K562 (cell line): Measurements from ENCODE around the gene KCNH2. TPM values are rescaled to one million over a fixed set of nuclear protein-coding genes. Genes with fewer than 3 reads are reported as not detected.
A peak's percentile ranks its signal among the peaks of the same experiment; 100 is the strongest.

Source experiments
- AFF4 ChIP-seq: sonication (generic); formaldehyde crosslinking; IDR thresholded peaks from 2 replicates; pipeline ENCODE4 v1.8.0; 2023; ENCODE audit warnings: mild to moderate bottlenecking, missing genetic modification reagents
- ATF6 ChIP-seq: sonication (generic); formaldehyde crosslinking; IDR thresholded peaks from 2 replicates; pipeline ENCODE4 v1.4.0; 2020; ENCODE audit warnings: mild to moderate bottlenecking, missing genetic modification reagents
- BMI1 ChIP-seq: fragments of 150-350 bp; IDR thresholded peaks from 2 replicates; pipeline ENCODE4 v1.6.1; 2014; ENCODE audit warnings: low read length
- CEBPB ChIP-seq: fragments of 450-650 bp; IDR thresholded peaks from 2 replicates; pipeline ENCODE4 v1.6.1; 2016; ENCODE audit warnings: missing genetic modification characterization, missing compliant biosample characterization
- DIDO1 ChIP-seq: fragments of 450-650 bp; IDR thresholded peaks from 2 replicates; pipeline ENCODE4 v1.6.1; 2016; ENCODE audit warnings: low read depth, missing biosample characterization, missing genetic modification characterization
- ESRRA ChIP-seq: fragments of 450-650 bp; IDR thresholded peaks from 2 replicates; pipeline ENCODE4 v1.6.1; 2014; ENCODE audit warnings: low read depth, mild to moderate bottlenecking, moderate library complexity, borderline replicate concordance
- ETV1 ChIP-seq: fragments of 450-650 bp; conservative IDR thresholded peaks from 2 replicates; pipeline ENCODE4 v1.6.1; 2016; ENCODE audit warnings: missing genetic modification characterization, control low read depth, low read depth, missing compliant biosample characterization
- GABPB1 ChIP-seq: sonication (generic); formaldehyde crosslinking; IDR thresholded peaks from 2 replicates; pipeline ENCODE4 v1.8.0; 2022; ENCODE audit warnings: mild to moderate bottlenecking, missing genetic modification reagents
- NCOA2 ChIP-seq, 2 experiments: fragments of 450-650 bp; IDR thresholded peaks; 2 replicates each; pipeline ENCODE4 v1.6.1; 2018; ENCODE audit warnings: mild to moderate bottlenecking in 2 of 2, moderate library complexity in 1 of 2; ENCODE audit not compliant: partially characterized antibody in 2 of 2
- PRDM10 ChIP-seq: fragments of 450-650 bp; IDR thresholded peaks from 2 replicates; pipeline ENCODE4 v1.6.1; 2018; ENCODE audit not compliant: partially characterized antibody
- SRSF9 ChIP-seq: fragments of 200-400 bp; formaldehyde crosslinking; IDR thresholded peaks from 2 replicates; pipeline ENCODE4 v1.6.1; 2017; ENCODE audit warnings: low read depth, low read length, borderline replicate concordance
- TAF15 ChIP-seq: fragments of 200-400 bp; formaldehyde crosslinking; IDR thresholded peaks from 2 replicates; pipeline ENCODE4 v1.6.1; 2017; ENCODE audit warnings: mild to moderate bottlenecking, low read depth, low read length, moderate library complexity
- TEAD1 ChIP-seq, 2 experiments: fragments of 450-650 bp in 1 of 2; sonication (generic) in 1 of 2; formaldehyde crosslinking; IDR thresholded peaks; 2 replicates each; pipeline versions ENCODE4 v1.4.0 to v1.8.0; 2020 to 2022; ENCODE audit warnings: mild to moderate bottlenecking in 2 of 2, missing genetic modification reagents in 1 of 2
- U2AF1 ChIP-seq: fragments of 200-400 bp; formaldehyde crosslinking; optimal IDR thresholded peaks from 2 replicates; pipeline ENCODE3; 2017; ENCODE audit warnings: mild to moderate bottlenecking, low read depth, low read length, moderate library complexity
- ZFPM2 ChIP-seq: fragments of 250-450 bp; sonication (Bioruptor Pico); IDR thresholded peaks from 2 replicates; pipeline ENCODE4 v1.5.1; 2022; ENCODE audit warnings: mild to moderate bottlenecking
- ZNF740 ChIP-seq, 3 experiments: fragments of 200-800 bp in 1 of 3; sonication (Bioruptor generic) in 1 of 3; sonication (generic) in 1 of 3; formaldehyde crosslinking in 1 of 3; IDR thresholded peaks; 2 replicates each; pipeline versions ENCODE4 v1.6.1 to v1.8.0; 2016 to 2022; ENCODE audit warnings: mild to moderate bottlenecking in 2 of 3, missing compliant biosample characterization in 2 of 3, missing genetic modification characterization in 2 of 3, missing genetic modification reagents in 1 of 3
- polyA plus RNA-seq, 8 experiments: library from polyadenylated mRNA; depleted of rRNA in 4 of 8; stranded (reverse) in 5 of 8; unstranded in 3 of 8; fragments of >200 nt; fragmentation: Nextera tagmentation in 2 of 8; fragmentation: Illumina TruSeq in 1 of 8; extraction: Ambion mirVana in 2 of 8; extraction: Trizol in 1 of 8; gene quantifications; 2 replicates each; pipeline versions ENCODE4 v1.2.1 to v1.2.3, GENCODE V29; 2011 to 2014; ENCODE audit warnings: inconsistent platforms in 1 of 8, missing spikeins in 1 of 8
- total RNA-seq, 7 experiments: library from RNA; depleted of rRNA in 6 of 7; stranded (reverse); fragments of >200 nt in 6 of 7; fragmentation: Illumina TruSeq in 2 of 7; extraction: Trizol in 2 of 7; gene quantifications; 2 replicates each; pipeline versions ENCODE4 v1.2.1 to v1.2.3, GENCODE V29; 2011 to 2021; ENCODE audit warnings: low replicate concordance in 1 of 7

KCNH2 gene
- total and polyA plus RNA-seq, 9 of the 15 experiments (the other 6 are each of a cell fraction or from before 2014, with no cell fraction given) = 18.1 to 368 (median 218) TPM

GRCh38 chr7:151017953-151018420 lies 39.9 kb upstream of the KCNH2 start (continued):
- peak; percentile 74 for TF ChIP-seq GABPB1 (CRISPR knock-in tag)
- no peak for TF ChIP-seq CEBPB
- TF ChIP-seq TEAD1 (CRISPR knock-in tag; IDR thresholded peaks at IDR 0.05) = peak; percentile 10 to 20; a peak in 2 of 4 replicates
- peak; percentile 84 for TF ChIP-seq U2AF1
- 0 out of 2 replicates have a peak, but pooled peaks have one; percentile 6 for TF ChIP-seq AFF4 (CRISPR knock-in tag)
- 0 out of 2 replicates have a peak, but pooled peaks have one; percentile 37 for TF ChIP-seq ETV1 (tag)
- TF ChIP-seq PRDM10 = peak; percentile 59
- no peak for TF ChIP-seq NCOA2 (IDR thresholded peaks at IDR 0.05; ENCODE audit: partially characterized antibody in 2 of 2)
- TF ChIP-seq ZFPM2 (CRISPR knock-in tag) = no peak
- peak; percentile 75; the same call in 1 of the 2 replicates for TF ChIP-seq ATF6 (CRISPR knock-in tag)
- TF ChIP-seq ESRRA = peak; percentile 65
- TF ChIP-seq SRSF9 = no peak
- TF ChIP-seq DIDO1 (tag) = no peak
- TF ChIP-seq TAF15 = no peak
- peak; percentile 73 for TF ChIP-seq ZNF740 (CRISPR knock-in tag; IDR thresholded peaks at IDR 0.05)
- no peak for TF ChIP-seq ZNF740 (tag; IDR thresholded peaks at IDR 0.05)
- no peak for TF ChIP-seq BMI1
